Activated CD8-positive, alpha-beta memory T cell treated with anti-CD3 and anti-CD28 coated beads for 4 hours (primary cell): Measurements from ENCODE around the gene INTS2.
"Not testable (repeated sequence)": the region's sequence is repeated elsewhere in the genome, so short reads cannot be mapped to it uniquely, and the experiment has no call there.

Experiments used
- DNase-seq, 2 donors: peaks; one replicate each; pipeline ENCODE4 v3.0.0-alpha.2; 2020; ENCODE audit warnings: low read depth in 2 of 2

INTS2 gene

GRCh38 chr17:61825448-61826137 lies 102.2 kb downstream of the INTS2 start:
- DNase-seq = no peak

- DNase-seq = no peak
Observed at GRCh38 chr17:61822326-61823285, 105.2 kb downstream of the INTS2 start.

- DNase-seq = no peak
Observed at GRCh38 chr17:61821655-61822054, 106.1 kb downstream of the INTS2 start.

- DNase-seq = not testable (repeated sequence)
Observed at GRCh38 chr17:61819265-61819664, 108.5 kb downstream of the INTS2 start.

GRCh38 chr17:61818225-61818624 lies 109.6 kb downstream of the INTS2 start:
- DNase-seq = no peak

- DNase-seq = no peak
Observed at GRCh38 chr17:61817452-61817851, 110.3 kb downstream of the INTS2 start.

GRCh38 chr17:61816538-61816937 lies 111.2 kb downstream of the INTS2 start:
- DNase-seq = no peak

GRCh38 chr17:61815863-61816503 lies 111.8 kb downstream of the INTS2 start:
- no peak for DNase-seq
